ENCODE results near the gene CTNS. TPM values are rescaled to one million over a fixed set of nuclear protein-coding genes. Genes with fewer than 3 reads are reported as not detected.

CTNS gene
- total and polyA plus RNA-seq, 2 of the 13 experiments (the other 11 are each of a cell fraction or from before 2014, with no cell fraction given): 9.5 to 13.7 TPM

DNA sequence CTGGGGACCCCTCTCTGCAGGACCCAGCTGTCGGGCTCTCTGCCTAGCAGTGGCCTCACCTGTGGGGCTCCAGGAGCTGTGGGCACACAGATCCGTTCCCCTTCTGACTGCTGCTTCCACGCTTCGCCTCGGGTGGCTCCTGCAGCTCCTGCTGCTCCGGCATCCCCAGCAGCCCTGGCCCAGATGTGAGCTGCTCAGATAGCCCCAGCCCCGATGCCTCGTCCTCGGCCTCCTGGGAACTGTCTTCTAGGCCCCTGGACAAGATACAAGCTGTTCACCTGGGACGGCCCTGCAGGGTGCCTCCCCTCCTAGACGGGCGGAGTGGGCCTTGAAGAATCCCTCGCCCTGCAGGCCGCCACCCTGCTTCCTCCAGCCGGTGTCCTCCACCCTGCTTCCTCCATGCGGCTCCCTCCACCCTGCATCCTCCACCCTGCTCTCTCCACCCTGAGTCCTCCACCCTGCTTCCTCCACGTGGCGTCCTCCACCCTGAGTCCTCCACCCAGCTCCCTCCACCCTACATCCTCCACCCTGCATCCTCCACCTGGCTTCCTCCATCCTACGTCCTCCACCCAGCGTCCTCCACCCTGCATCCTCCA, 43.1 kb downstream of the CTNS start:
- ChIA-PET POLR2A (interaction anchor here (2.6 to 3.1 kb wide), 2 partner anchors 11 to 12 kb away, joined by 8 to 21 read pairs; partner anchors contain the start of genes EMC6 and TAX1BP3), CTCF (ENCODE audit: low intra/inter-chr PET ratio, low total read pairs) (no interaction called here)
- no peaks in the 10 kb centered on the region for H3K36me3 ChIP-seq (replicated peaks in 1 of 2; ENCODE audit: control insufficient read depth in 1 of 2, insufficient read depth in 2 of 2, low read length in 2 of 2)
- BruUV-seq (replicated peaks): no TSS peak
- DNase-seq (ENCODE audit: low spot score) (no peak), ATAC-seq (no peak), FAIRE-seq (no peak)
- H3K4me3 ChIP-seq (replicated peaks in 1 of 3; ENCODE audit: insufficient read depth in 1 of 3, low read depth in 2 of 3, low read length in 3 of 3): no peak overlapping the region
- H3K9ac ChIP-seq (ENCODE audit: insufficient read depth, low read depth, low read length): no peak overlapping the region
- peaks cover 1 to 7% of the 10 kb centered on the region in 2 experiments; a peak in 3 of 5 replicates for H3K27me3 ChIP-seq (ENCODE audit: control insufficient read depth in 1 of 2, insufficient read depth in 2 of 2, low read length in 2 of 2)
- no peaks in the 10 kb centered on the region for H4K20me1 ChIP-seq (ENCODE audit: insufficient read depth, low read length)
- H3K4me1 ChIP-seq (ENCODE audit: insufficient read depth, low read length): peaks cover 16% of the 10 kb centered on the region
- no peak overlapping the region for H2AFZ ChIP-seq (ENCODE audit: low read length)
- H3K27ac ChIP-seq (ENCODE audit: extremely low read length, insufficient read depth, low read length): no peak overlapping the region
- 63% methylated on average over 10 of the region's 20 CpGs for WGBS (ENCODE audit: low lambda C conversion rate)
- no peaks in the 10 kb centered on the region for H3K9me3 ChIP-seq (ENCODE audit: low read length)
- in situ Hi-C loops (cut with HindIII; ENCODE audit: extremely low pct_ligation_motif_present, low pct_unique_long_range_greater_than_20kb) (no loop called here), intact Hi-C loops (cut with micrococcal nuclease; ENCODE audit: unreplicated experiment) (loop anchor here (5.0 kb wide), 2 partner anchors 53 to 148 kb away; no protein-coding TSS in a partner anchor)
- no peaks in the 10 kb centered on the region for H3K79me2 ChIP-seq (ENCODE audit: insufficient read depth, low read length)
- H3K4me2 ChIP-seq (ENCODE audit: low read depth, low read length): no peak overlapping the region
- TF ChIP-seq ZNF263 (CRISPR knock-in tag; IDR thresholded peaks at IDR 0.05) (peak; percentile 72), ZNF460 (CRISPR knock-in tag; IDR thresholded peaks at IDR 0.05; ENCODE audit: borderline replicate concordance) (no peak)
- TF ChIP-seq, protein P1, sequence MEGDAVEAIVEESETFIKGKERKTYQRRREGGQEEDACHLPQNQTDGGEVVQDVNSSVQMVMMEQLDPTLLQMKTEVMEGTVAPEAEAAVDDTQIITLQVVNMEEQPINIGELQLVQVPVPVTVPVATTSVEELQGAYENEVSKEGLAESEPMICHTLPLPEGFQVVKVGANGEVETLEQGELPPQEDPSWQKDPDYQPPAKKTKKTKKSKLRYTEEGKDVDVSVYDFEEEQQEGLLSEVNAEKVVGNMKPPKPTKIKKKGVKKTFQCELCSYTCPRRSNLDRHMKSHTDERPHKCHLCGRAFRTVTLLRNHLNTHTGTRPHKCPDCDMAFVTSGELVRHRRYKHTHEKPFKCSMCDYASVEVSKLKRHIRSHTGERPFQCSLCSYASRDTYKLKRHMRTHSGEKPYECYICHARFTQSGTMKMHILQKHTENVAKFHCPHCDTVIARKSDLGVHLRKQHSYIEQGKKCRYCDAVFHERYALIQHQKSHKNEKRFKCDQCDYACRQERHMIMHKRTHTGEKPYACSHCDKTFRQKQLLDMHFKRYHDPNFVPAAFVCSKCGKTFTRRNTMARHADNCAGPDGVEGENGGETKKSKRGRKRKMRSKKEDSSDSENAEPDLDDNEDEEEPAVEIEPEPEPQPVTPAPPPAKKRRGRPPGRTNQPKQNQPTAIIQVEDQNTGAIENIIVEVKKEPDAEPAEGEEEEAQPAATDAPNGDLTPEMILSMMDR (CRISPR knock-in tag; IDR thresholded peaks at IDR 0.05): no peak

- Histone ChIP-seq H3K36me3 (replicated peaks in 1 of 2; ENCODE audit: control insufficient read depth in 1 of 2, insufficient read depth in 2 of 2, low read length in 2 of 2) (no peaks in the 10 kb centered on the region), H3K4me2 (ENCODE audit: low read depth, low read length) (peak overlapping the region; percentile 29; the same call in 1 of the 2 replicates), H4K20me1 (ENCODE audit: insufficient read depth, low read length) (no peaks in the 10 kb centered on the region), H3K9ac (ENCODE audit: insufficient read depth, low read depth, low read length) (no peak overlapping the region), H3K4me1 (ENCODE audit: insufficient read depth, low read length) (peaks cover 14% of the 10 kb centered on the region), H3K27ac (ENCODE audit: extremely low read length, insufficient read depth, low read length) (no peak overlapping the region), H3K79me2 (ENCODE audit: insufficient read depth, low read length) (no peaks in the 10 kb centered on the region), H3K27me3 (ENCODE audit: control insufficient read depth in 1 of 2, insufficient read depth in 2 of 2, low read length in 2 of 2) (peaks cover 2 to 7% of the 10 kb centered on the region in 2 experiments; a peak in 4 of 5 replicates), H2AFZ (ENCODE audit: low read length) (no peak overlapping the region), H3K4me3 (replicated peaks in 1 of 3; ENCODE audit: insufficient read depth in 1 of 3, low read depth in 2 of 3, low read length in 3 of 3) (no peak overlapping the region), H3K9me3 (ENCODE audit: low read length) (no peaks in the 10 kb centered on the region)
- intact Hi-C loops (cut with micrococcal nuclease; ENCODE audit: unreplicated experiment): loop anchor here (5.0 kb wide), 2 partner anchors 51 to 146 kb away; no protein-coding TSS in a partner anchor
- POLR2A ChIA-PET: no interaction called here
- no TSS peak for BruUV-seq (replicated peaks)
- FAIRE-seq (no peak), ATAC-seq (no peak), DNase-seq (ENCODE audit: low spot score) (no peak)
- CTCF ChIA-PET (ENCODE audit: low intra/inter-chr PET ratio, low total read pairs): no interaction called here
- TF ChIP-seq BRCA1 (CRISPR knock-in tag; IDR thresholded peaks at IDR 0.05) (no peak), ZZZ3 (CRISPR knock-in tag; IDR thresholded peaks at IDR 0.05; ENCODE audit: borderline replicate concordance) (no peak), TOPORS (CRISPR knock-in tag; IDR thresholded peaks at IDR 0.05) (no peak), SMARCE1 (IDR thresholded peaks at IDR 0.05; ENCODE audit: borderline replicate concordance) (no peak), ZNF33B (CRISPR knock-in tag; IDR thresholded peaks at IDR 0.05) (no peak), HNRNPK (IDR thresholded peaks at IDR 0.05; ENCODE audit: low read depth, low read length, poor library complexity, severe bottlenecking) (no peak), GLI4 (CRISPR knock-in tag; IDR thresholded peaks at IDR 0.05; ENCODE audit: borderline replicate concordance) (no peak), ZNF563 (CRISPR knock-in tag; IDR thresholded peaks at IDR 0.05) (no peak)
- 58% methylated on average over 11 of the region's 12 CpGs for WGBS (ENCODE audit: low lambda C conversion rate)
- in situ Hi-C loops (cut with HindIII; ENCODE audit: extremely low pct_ligation_motif_present, low pct_unique_long_range_greater_than_20kb): no loop called here
These were observed 44.5 kb downstream of the CTNS start for GRCh38 chr17:3681057-3681456.

Measured in HepG2 (cell line).